ENCODE data around the gene LGALS4.

The LGALS4 gene

DNA sequence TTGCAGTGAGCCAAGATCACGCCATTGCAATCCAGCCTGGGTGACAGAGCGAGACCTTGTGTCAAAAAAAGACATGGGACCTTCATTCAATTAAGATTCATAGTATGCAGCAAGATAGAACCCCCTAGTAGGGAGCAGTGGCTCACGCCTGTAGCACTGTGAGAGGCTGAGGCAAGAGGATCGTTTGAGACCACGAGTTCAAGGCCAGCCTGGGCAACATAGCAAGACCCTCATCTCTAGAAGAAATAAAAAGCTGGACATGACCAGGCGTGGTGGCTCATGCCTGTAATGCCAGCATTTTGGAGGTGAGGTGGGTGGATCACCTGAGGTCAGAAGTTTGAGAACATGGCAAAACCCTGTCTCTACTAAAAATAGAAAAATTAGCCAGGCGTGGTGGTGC is 32.3 kb downstream of the LGALS4 start:
- Histone ChIP-seq H3F3A (ENCODE audit: low read depth) (no peaks in the 10 kb centered on the region), H3K9me3 (ENCODE audit: insufficient read depth, low read depth, low read length) (no peaks in the 10 kb centered on the region), H3K9me2 (replicated peaks; ENCODE audit: low read depth, low read length) (no peaks in the 10 kb centered on the region), H2AFZ (ENCODE audit: low read length) (no peak overlapping the region), H3K4me3 (ENCODE audit: low read length, poor library complexity, severe bottlenecking) (no peak overlapping the region), H3K9ac (ENCODE audit: low read depth, low read length, poor library complexity, severe bottlenecking) (no peak overlapping the region), H3K79me2 (ENCODE audit: insufficient read depth, low read length) (no peaks in the 10 kb centered on the region), H3K4me1 (ENCODE audit: insufficient read depth, low read length, poor library complexity, severe bottlenecking) (no peaks in the 10 kb centered on the region), H3K36me3 (ENCODE audit: insufficient read depth, low read length) (no peaks in the 10 kb centered on the region), H3K27me3 (ENCODE audit: insufficient read depth, low read length, poor library complexity, severe bottlenecking) (no peaks in the 10 kb centered on the region), H3K4me2 (ENCODE audit: low read depth, low read length, poor library complexity, severe bottlenecking) (no peak overlapping the region), H4K20me1 (ENCODE audit: insufficient read depth, low read length, poor library complexity, severe bottlenecking) (no peaks in the 10 kb centered on the region)
- TF ChIP-seq, protein P1, sequence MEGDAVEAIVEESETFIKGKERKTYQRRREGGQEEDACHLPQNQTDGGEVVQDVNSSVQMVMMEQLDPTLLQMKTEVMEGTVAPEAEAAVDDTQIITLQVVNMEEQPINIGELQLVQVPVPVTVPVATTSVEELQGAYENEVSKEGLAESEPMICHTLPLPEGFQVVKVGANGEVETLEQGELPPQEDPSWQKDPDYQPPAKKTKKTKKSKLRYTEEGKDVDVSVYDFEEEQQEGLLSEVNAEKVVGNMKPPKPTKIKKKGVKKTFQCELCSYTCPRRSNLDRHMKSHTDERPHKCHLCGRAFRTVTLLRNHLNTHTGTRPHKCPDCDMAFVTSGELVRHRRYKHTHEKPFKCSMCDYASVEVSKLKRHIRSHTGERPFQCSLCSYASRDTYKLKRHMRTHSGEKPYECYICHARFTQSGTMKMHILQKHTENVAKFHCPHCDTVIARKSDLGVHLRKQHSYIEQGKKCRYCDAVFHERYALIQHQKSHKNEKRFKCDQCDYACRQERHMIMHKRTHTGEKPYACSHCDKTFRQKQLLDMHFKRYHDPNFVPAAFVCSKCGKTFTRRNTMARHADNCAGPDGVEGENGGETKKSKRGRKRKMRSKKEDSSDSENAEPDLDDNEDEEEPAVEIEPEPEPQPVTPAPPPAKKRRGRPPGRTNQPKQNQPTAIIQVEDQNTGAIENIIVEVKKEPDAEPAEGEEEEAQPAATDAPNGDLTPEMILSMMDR (conservative IDR thresholded peaks at IDR 0.05; ENCODE audit: low read length): no peak

DNA sequence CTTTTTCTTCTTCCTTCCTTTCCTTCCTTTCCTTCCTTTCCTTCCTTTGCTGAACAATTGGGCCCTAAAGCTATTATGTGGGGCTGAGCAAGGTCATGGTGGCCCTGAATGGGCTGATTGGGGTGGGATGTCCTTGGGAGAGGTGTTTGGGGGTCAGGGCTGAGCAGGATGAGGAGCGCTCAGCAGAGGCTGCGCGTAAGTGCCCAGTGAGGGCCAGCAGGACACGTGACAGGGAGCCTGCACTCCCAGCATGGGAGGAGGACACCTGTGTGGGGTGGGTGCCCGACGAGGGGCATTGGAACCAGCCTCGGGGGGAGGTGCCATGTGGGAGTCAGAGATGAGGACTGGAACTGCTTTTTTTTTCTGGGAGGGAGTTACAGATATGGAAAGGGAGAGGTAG is 34.0 kb downstream of the LGALS4 start:
- no peaks in the 10 kb centered on the region for H3K9me3 ChIP-seq (ENCODE audit: insufficient read depth, low read depth, low read length)

DNA sequence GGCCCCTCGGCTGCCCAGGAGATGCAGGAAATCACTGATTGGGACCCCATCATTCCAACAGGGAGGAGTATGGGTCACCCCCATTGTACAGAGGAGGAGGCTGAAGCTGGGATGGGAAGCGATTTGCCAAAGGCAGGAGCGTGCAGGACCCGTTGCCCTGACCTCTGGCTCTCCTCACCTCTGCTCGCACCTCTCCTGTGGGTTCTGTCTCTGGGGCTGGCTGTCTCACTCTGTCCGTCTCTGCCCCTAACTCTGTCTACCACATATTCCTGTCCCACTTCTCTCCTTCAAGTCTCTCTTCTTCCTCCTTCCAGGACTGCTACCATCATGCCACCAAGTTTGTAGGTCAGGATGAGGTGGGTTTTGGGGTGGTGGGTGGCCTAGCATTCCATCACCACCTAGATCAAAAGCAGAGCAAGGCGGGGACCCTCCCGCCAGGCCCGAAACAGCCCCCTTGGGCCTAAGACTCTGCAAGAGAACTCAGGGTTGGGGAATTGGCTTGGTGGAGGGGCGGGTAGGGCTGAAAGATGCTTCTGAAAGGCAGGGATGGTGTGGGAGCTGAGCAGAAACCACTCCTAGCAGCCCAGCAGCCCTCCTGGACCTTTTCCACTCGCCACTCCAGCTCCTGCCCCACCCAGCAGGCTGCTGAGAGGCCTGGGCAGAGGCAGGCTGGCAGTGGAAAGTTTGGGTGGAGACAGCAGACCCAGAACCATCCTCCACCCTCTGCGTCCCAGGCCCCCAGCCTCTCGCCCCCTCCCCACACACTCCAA is 38.4 kb downstream of the LGALS4 start:
- no peaks in the 10 kb centered on the region for H3F3A ChIP-seq (ENCODE audit: low read depth)
- no peaks in the 10 kb centered on the region for H3K9me3 ChIP-seq (ENCODE audit: insufficient read depth, low read depth, low read length)
- no peak overlapping the region for H3K4me3 ChIP-seq (ENCODE audit: low read length, poor library complexity, severe bottlenecking)
- no peaks in the 10 kb centered on the region for H3K27me3 ChIP-seq (ENCODE audit: insufficient read depth, low read length, poor library complexity, severe bottlenecking)
- no peak overlapping the region for H2AFZ ChIP-seq (ENCODE audit: low read length)
- no peak overlapping the region for H3K9ac ChIP-seq (ENCODE audit: low read depth, low read length, poor library complexity, severe bottlenecking)
- no peak overlapping the region for H3K4me2 ChIP-seq (ENCODE audit: low read depth, low read length, poor library complexity, severe bottlenecking)
- H3K79me2 ChIP-seq (ENCODE audit: insufficient read depth, low read length): no peaks in the 10 kb centered on the region
- no peaks in the 10 kb centered on the region for H3K9me2 ChIP-seq (replicated peaks; ENCODE audit: low read depth, low read length)
- TF ChIP-seq, protein P1 (conservative IDR thresholded peaks at IDR 0.05; ENCODE audit: low read length): no peak
- TF ChIP-seq EZH2phosphoT487 (IDR thresholded peaks at IDR 0.05; ENCODE audit: borderline replicate concordance): no peak
- no peaks in the 10 kb centered on the region for H3K4me1 ChIP-seq (ENCODE audit: insufficient read depth, low read length, poor library complexity, severe bottlenecking)
- no peaks in the 10 kb centered on the region for H3K36me3 ChIP-seq (ENCODE audit: insufficient read depth, low read length)
- H4K20me1 ChIP-seq (ENCODE audit: insufficient read depth, low read length, poor library complexity, severe bottlenecking): no peaks in the 10 kb centered on the region

More for the DNA sequence above, 34.0 kb downstream of the LGALS4 start:
- Histone ChIP-seq H3F3A (ENCODE audit: low read depth) (no peaks in the 10 kb centered on the region), H3K27me3 (ENCODE audit: insufficient read depth, low read length, poor library complexity, severe bottlenecking) (no peaks in the 10 kb centered on the region), H3K4me1 (ENCODE audit: insufficient read depth, low read length, poor library complexity, severe bottlenecking) (no peaks in the 10 kb centered on the region), H3K9me2 (replicated peaks; ENCODE audit: low read depth, low read length) (no peaks in the 10 kb centered on the region), H3K4me3 (ENCODE audit: low read length, poor library complexity, severe bottlenecking) (no peak overlapping the region), H3K9ac (ENCODE audit: low read depth, low read length, poor library complexity, severe bottlenecking) (no peak overlapping the region), H3K36me3 (ENCODE audit: insufficient read depth, low read length) (no peaks in the 10 kb centered on the region), H2AFZ (ENCODE audit: low read length) (no peak overlapping the region), H3K4me2 (ENCODE audit: low read depth, low read length, poor library complexity, severe bottlenecking) (no peak overlapping the region), H3K79me2 (ENCODE audit: insufficient read depth, low read length) (no peaks in the 10 kb centered on the region), H4K20me1 (ENCODE audit: insufficient read depth, low read length, poor library complexity, severe bottlenecking) (no peaks in the 10 kb centered on the region)
- no peak for TF ChIP-seq EZH2phosphoT487 (IDR thresholded peaks at IDR 0.05; ENCODE audit: borderline replicate concordance)
- TF ChIP-seq, protein P1 (conservative IDR thresholded peaks at IDR 0.05; ENCODE audit: low read length): no peak
